Spleen (tissue), 3 donors: Measurements from ENCODE around the gene FOXM1.

Experiments
- POLR2A ChIP-seq, 3 donors: fragments of 450-650 bp; IDR thresholded peaks; one replicate each; pipeline ENCODE4 v1.5.1; 2017; ENCODE audit warnings: antibody characterized with exemption in 3 of 3, mild to moderate bottlenecking in 1 of 3
- POLR2AphosphoS5 ChIP-seq, 3 donors: sonication (generic); formaldehyde crosslinking; IDR thresholded peaks; one replicate each; pipeline ENCODE4 v1.5.1; 2017; ENCODE audit warnings: antibody characterized with exemption in 3 of 3

GRCh38 chr12:2860170-2860569, 16.8 kb downstream of the FOXM1 start:
- TF ChIP-seq POLR2A (IDR thresholded peaks at IDR 0.05) (no peak), POLR2AphosphoS5 (IDR thresholded peaks at IDR 0.05) (no peak)
